HEK293T (cell line): ENCODE results near the gene CASKIN1.

Source experiments
- ARNT ChIP-seq: fragments of 450-650 bp; IDR thresholded peaks from 2 replicates; pipeline ENCODE4 v1.6.1; 2017; ENCODE audit warnings: mild to moderate bottlenecking
- BHLHE40 ChIP-seq: fragments of 450-650 bp; IDR thresholded peaks from 2 replicates; pipeline ENCODE4 v1.6.1; 2016; ENCODE audit warnings: mild to moderate bottlenecking, moderate library complexity, borderline replicate concordance
- CTBP1 ChIP-seq: fragments of 450-650 bp; IDR thresholded peaks from 2 replicates; pipeline ENCODE4 v1.6.1; 2016; ENCODE audit warnings: borderline replicate concordance
- ELF4 ChIP-seq: fragments of 450-650 bp; IDR thresholded peaks from 2 replicates; pipeline ENCODE4 v1.6.1; 2017; ENCODE audit warnings: antibody characterized with exemption
- FOXK2 ChIP-seq: fragments of 450-650 bp; IDR thresholded peaks from 2 replicates; pipeline ENCODE4 v1.6.1; 2016; ENCODE audit warnings: mild to moderate bottlenecking
- FOXM1 ChIP-seq: fragments of 450-650 bp; IDR thresholded peaks from 2 replicates; pipeline ENCODE4 v1.6.1; 2017; ENCODE audit warnings: mild to moderate bottlenecking, borderline replicate concordance
- L3MBTL2 ChIP-seq: fragments of 450-650 bp; conservative IDR thresholded peaks from 2 replicates; pipeline ENCODE4 v1.6.1; 2016; ENCODE audit warnings: mild to moderate bottlenecking
- SP1 ChIP-seq: fragments of 450-650 bp; IDR thresholded peaks from 2 replicates; pipeline ENCODE4 v1.6.1; 2017
- SUZ12 ChIP-seq: fragments of 450-650 bp; IDR thresholded peaks from 2 replicates; pipeline ENCODE4 v1.6.1; 2016; ENCODE audit warnings: mild to moderate bottlenecking
- TARDBP ChIP-seq: fragments of 450-650 bp; IDR thresholded peaks from 2 replicates; pipeline ENCODE4 v1.6.1; 2016
- ZNF384 ChIP-seq: fragments of 450-650 bp; IDR thresholded peaks from 2 replicates; pipeline ENCODE4 v1.6.1; 2016
- TF ChIP-seq, protein P1 (sequence below): fragments of 450-650 bp; IDR thresholded peaks from 2 replicates; pipeline ENCODE4 v1.6.1; 2016

DNA sequence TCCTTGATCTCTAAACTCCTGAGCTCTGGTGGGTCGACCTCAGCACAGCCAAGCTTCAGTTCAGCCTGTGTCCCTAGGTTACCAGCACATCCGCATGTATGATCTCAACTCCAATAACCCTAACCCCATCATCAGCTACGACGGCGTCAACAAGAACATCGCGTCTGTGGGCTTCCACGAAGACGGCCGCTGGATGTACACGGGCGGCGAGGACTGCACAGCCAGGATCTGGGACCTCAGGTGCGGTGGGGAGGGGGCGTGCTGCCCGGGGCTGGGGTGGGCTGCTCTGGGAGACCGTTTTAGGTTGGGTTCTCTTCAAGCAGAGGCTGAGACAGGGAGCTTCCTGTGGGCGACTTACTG, 10.0 kb upstream of the CASKIN1 start:
- TF ChIP-seq SUZ12 (no peak), FOXK2 (no peak), TARDBP (no peak), SP1 (no peak), FOXM1 (no peak), ARNT (no peak), BHLHE40 (no peak), ELF4 (no peak), L3MBTL2 (no peak), ZNF384 (no peak), CTBP1 (no peak)
- TF ChIP-seq, protein P1, sequence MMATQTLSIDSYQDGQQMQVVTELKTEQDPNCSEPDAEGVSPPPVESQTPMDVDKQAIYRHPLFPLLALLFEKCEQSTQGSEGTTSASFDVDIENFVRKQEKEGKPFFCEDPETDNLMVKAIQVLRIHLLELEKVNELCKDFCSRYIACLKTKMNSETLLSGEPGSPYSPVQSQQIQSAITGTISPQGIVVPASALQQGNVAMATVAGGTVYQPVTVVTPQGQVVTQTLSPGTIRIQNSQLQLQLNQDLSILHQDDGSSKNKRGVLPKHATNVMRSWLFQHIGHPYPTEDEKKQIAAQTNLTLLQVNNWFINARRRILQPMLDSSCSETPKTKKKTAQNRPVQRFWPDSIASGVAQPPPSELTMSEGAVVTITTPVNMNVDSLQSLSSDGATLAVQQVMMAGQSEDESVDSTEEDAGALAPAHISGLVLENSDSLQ: no peak
